ENCODE data around the gene OR52A5. TPM values are rescaled to one million over a fixed set of nuclear protein-coding genes. Genes with fewer than 3 reads are reported as not detected.

OR52A5 gene
- total RNA-seq, 4 donors from 2014 or later: not detected

DNA sequence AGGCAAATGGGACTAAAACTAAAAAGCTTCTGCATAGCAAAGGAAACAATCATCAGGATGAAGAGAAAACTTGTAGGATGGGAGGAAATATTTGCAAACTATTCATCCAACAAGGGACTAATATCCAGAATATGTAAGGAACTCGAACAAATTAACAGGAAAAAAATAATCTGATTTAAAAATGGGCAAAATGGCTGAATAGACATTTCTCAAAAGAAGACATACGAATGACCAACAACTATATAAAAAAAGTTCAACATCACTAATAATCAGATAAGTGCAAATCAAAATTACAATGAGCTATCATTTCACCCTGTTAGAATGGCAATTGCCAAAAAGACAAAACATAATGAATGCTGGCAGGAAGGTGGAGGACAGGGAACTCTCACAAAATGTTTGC, 56.8 kb downstream of the OR52A5 start:
- no peak for ATAC-seq (ENCODE audit: low FRiP score)

More for the DNA sequence above, 56.8 kb downstream of the OR52A5 start:
- no peak for DNase-seq (ENCODE audit: low spot score)
- TF ChIP-seq, protein P1, sequence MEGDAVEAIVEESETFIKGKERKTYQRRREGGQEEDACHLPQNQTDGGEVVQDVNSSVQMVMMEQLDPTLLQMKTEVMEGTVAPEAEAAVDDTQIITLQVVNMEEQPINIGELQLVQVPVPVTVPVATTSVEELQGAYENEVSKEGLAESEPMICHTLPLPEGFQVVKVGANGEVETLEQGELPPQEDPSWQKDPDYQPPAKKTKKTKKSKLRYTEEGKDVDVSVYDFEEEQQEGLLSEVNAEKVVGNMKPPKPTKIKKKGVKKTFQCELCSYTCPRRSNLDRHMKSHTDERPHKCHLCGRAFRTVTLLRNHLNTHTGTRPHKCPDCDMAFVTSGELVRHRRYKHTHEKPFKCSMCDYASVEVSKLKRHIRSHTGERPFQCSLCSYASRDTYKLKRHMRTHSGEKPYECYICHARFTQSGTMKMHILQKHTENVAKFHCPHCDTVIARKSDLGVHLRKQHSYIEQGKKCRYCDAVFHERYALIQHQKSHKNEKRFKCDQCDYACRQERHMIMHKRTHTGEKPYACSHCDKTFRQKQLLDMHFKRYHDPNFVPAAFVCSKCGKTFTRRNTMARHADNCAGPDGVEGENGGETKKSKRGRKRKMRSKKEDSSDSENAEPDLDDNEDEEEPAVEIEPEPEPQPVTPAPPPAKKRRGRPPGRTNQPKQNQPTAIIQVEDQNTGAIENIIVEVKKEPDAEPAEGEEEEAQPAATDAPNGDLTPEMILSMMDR (IDR thresholded peaks at IDR 0.05): no peak

Other genes with a start within 250 kb of the OR52A5 start
- not detected for gene OR51A7, start 234.6 kb downstream of the OR52A5 start, total RNA-seq
- gene OR51G2, start 219.0 kb downstream of the OR52A5 start, total RNA-seq: not detected
- not detected for gene OR51G1, start 214.0 kb downstream of the OR52A5 start, total RNA-seq
- gene OR51A4, start 190.8 kb downstream of the OR52A5 start, total RNA-seq: not detected
- gene OR51A2, start 182.6 kb downstream of the OR52A5 start, total RNA-seq: not detected
- not detected for gene OR51L1, start 143.5 kb downstream of the OR52A5 start, total RNA-seq
- not detected for gene OR52J3, start 91.8 kb downstream of the OR52A5 start, total RNA-seq
- not detected for gene OR52E2, start 78.7 kb downstream of the OR52A5 start, total RNA-seq
- not detected for gene OR52E1, start 68.8 kb downstream of the OR52A5 start, total RNA-seq
- gene OR52A1, start 16.4 kb upstream of the OR52A5 start, total RNA-seq: not detected
- gene OR51V1, start 62.3 kb upstream of the OR52A5 start, total RNA-seq: not detected
- gene HBB, start 88.7 kb upstream of the OR52A5 start, total RNA-seq: 1,000 to 10,000 TPM in 1 of 4 donors, 100 to 1,000 TPM in 3; 160 to 1,928 (median 219) TPM
- 1 to 10 TPM in 2 of 4 donors, not detected in 2; 1.1 to 3.2 TPM for gene HBD, start 96.1 kb upstream of the OR52A5 start, total RNA-seq
- not detected for gene HBG1, start 111.5 kb upstream of the OR52A5 start, total RNA-seq
- 1 to 10 TPM in 1 of 4 donors, not detected in 3; 2.1 TPM for gene HBG2, start 116.4 kb upstream of the OR52A5 start, total RNA-seq
- gene HBE1, start 131.6 kb upstream of the OR52A5 start, total RNA-seq: not detected
- not detected for gene OR51B4, start 163.6 kb upstream of the OR52A5 start, total RNA-seq
- 1 to 10 TPM in 1 of 4 donors, under 1 TPM in 1, not detected in 2; 0.46 to 1.1 TPM for gene OR51B2, start 185.9 kb upstream of the OR52A5 start, total RNA-seq
- under 1 TPM in 3 of 4 donors, not detected in 1; 0.36 to 0.63 (median 0.46) TPM for gene OR51B5, start 205.2 kb upstream of the OR52A5 start, total RNA-seq
- gene OR51B6, start 213.2 kb upstream of the OR52A5 start, total RNA-seq: not detected
- not detected for gene OR51M1, start 245.5 kb upstream of the OR52A5 start, total RNA-seq